Central memory CD8-positive, alpha-beta T cell (primary cell): ENCODE measurements around the gene SHB.
"Not testable (repeated sequence)": the region's sequence is repeated elsewhere in the genome, so short reads cannot be mapped to it uniquely, and the experiment has no call there.

Source experiments
- ATAC-seq: fragments of 150-1000 bp; cut with Tn5 transposase; replicated peaks from 2 replicates; pipeline ENCODE4 v1.10.0; 2022; ENCODE audit warnings: mild to moderate bottlenecking, moderate FRiP score, moderate number of reproducible peaks; ENCODE audit not compliant: poor library complexity, severe bottlenecking; ENCODE audit errors: extremely low read depth
- DNase-seq, 2 donors: peaks; one replicate each; pipeline ENCODE4 v3.0.0; 2021; ENCODE audit warnings: low spot score in 2 of 2
- H3K27ac Mint-ChIP-seq: one replicate; pipeline ENCODE4 v1.8.0; 2022; ENCODE audit warnings: low read depth, mild to moderate bottlenecking, moderate library complexity, mixed read lengths
- H3K27me3 Mint-ChIP-seq: one replicate; pipeline ENCODE4 v1.8.0; 2022; ENCODE audit warnings: mixed read lengths
- H3K36me3 Mint-ChIP-seq: one replicate; pipeline ENCODE4 v1.8.0; 2022; ENCODE audit warnings: mild to moderate bottlenecking, moderate library complexity, mixed read lengths; ENCODE audit not compliant: insufficient read depth
- H3K4me1 Mint-ChIP-seq: one replicate; pipeline ENCODE4 v1.8.0; 2022; ENCODE audit warnings: mixed read lengths
- H3K4me3 Mint-ChIP-seq: one replicate; pipeline ENCODE4 v1.8.0; 2022; ENCODE audit warnings: mild to moderate bottlenecking, moderate library complexity, mixed read lengths
- H3K9me3 Mint-ChIP-seq: one replicate; pipeline ENCODE4 v1.8.0; 2022; ENCODE audit warnings: mixed read lengths

Gene SHB

GRCh38 chr9:37903647-37904444 is 165.2 kb downstream of the SHB start, which contains the start of gene SLC25A51:
Gene SLC25A51, minus strand, starts transcription at chr9:37904127. Its CDS starts 15,577 bp downstream, at chr9:37888550.
- Mint-ChIP-seq H3K27ac (peak within 1 kb of the TSS; percentile 92), H3K9me3 (no peaks in the 10 kb centered on the region), H3K4me1 (peaks cover 13% of the 10 kb centered on the region), H3K27me3 (no peaks in the 10 kb centered on the region), H3K4me3 (peak within 1 kb of the TSS; percentile 91), H3K36me3 (peaks cover 11% of the 10 kb centered on the region)
- DNase-seq (peak; percentile 94 to 98), ATAC-seq (peak; percentile 78)

- Mint-ChIP-seq H3K27ac (no peak overlapping the region), H3K4me1 (peaks cover 13% of the 10 kb centered on the region), H3K4me3 (peak overlapping the region; percentile 91), H3K36me3 (peaks cover 14% of the 10 kb centered on the region), H3K27me3 (no peaks in the 10 kb centered on the region), H3K9me3 (no peaks in the 10 kb centered on the region)
- ATAC-seq, result peak; percentile 8
- no peak for DNase-seq
These were observed 166.0 kb downstream of the SHB start for GRCh38 chr9:37902796-37903646.

- no peak overlapping the region for H3K4me3 Mint-ChIP-seq
- H3K27ac Mint-ChIP-seq, result no peak overlapping the region
- ATAC-seq (no peak), DNase-seq (no peak)
- peaks cover 13% of the 10 kb centered on the region for H3K4me1 Mint-ChIP-seq
- H3K9me3 Mint-ChIP-seq, result no peaks in the 10 kb centered on the region
- H3K27me3 Mint-ChIP-seq, result no peaks in the 10 kb centered on the region
- peaks cover 21% of the 10 kb centered on the region for H3K36me3 Mint-ChIP-seq
These were observed 166.9 kb downstream of the SHB start for GRCh38 chr9:37902131-37902530.

GRCh38 chr9:37899041-37899440 is 170.0 kb downstream of the SHB start:
- H3K4me1 Mint-ChIP-seq, result peaks cover 7% of the 10 kb centered on the region
- H3K27ac Mint-ChIP-seq, result no peak overlapping the region
- DNase-seq, result no peak
- no peaks in the 10 kb centered on the region for H3K9me3 Mint-ChIP-seq
- no peak for ATAC-seq
- no peak overlapping the region for H3K4me3 Mint-ChIP-seq
- peaks cover 40% of the 10 kb centered on the region for H3K36me3 Mint-ChIP-seq
- H3K27me3 Mint-ChIP-seq, result no peaks in the 10 kb centered on the region

GRCh38 chr9:37897665-37898064 is 171.4 kb downstream of the SHB start:
- no peak for ATAC-seq
- H3K27me3 Mint-ChIP-seq, result no peaks in the 10 kb centered on the region
- no peaks in the 10 kb centered on the region for H3K9me3 Mint-ChIP-seq
- no peak overlapping the region for H3K27ac Mint-ChIP-seq
- H3K4me1 Mint-ChIP-seq, result peaks cover under 1% of the 10 kb centered on the region
- DNase-seq, result no peak
- peaks cover 47% of the 10 kb centered on the region for H3K36me3 Mint-ChIP-seq
- H3K4me3 Mint-ChIP-seq, result no peak overlapping the region

GRCh38 chr9:37892063-37892462 is 177.0 kb downstream of the SHB start:
- Mint-ChIP-seq H3K9me3 (no peaks in the 10 kb centered on the region), H3K4me1 (peaks cover 16% of the 10 kb centered on the region), H3K36me3 (peaks cover 46% of the 10 kb centered on the region), H3K4me3 (no peak overlapping the region), H3K27me3 (no peaks in the 10 kb centered on the region), H3K27ac (peak overlapping the region; percentile 16)
- no peak for ATAC-seq
- no peak for DNase-seq

- not testable (repeated sequence) for H3K9me3 Mint-ChIP-seq, H3K27ac Mint-ChIP-seq, DNase-seq, ATAC-seq, H3K4me3 Mint-ChIP-seq, H3K27me3 Mint-ChIP-seq
- peaks cover 44% of the 10 kb centered on the region for H3K36me3 Mint-ChIP-seq
- peaks cover 16% of the 10 kb centered on the region for H3K4me1 Mint-ChIP-seq
These were observed 178.0 kb downstream of the SHB start for GRCh38 chr9:37891042-37891441.

GRCh38 chr9:37889536-37889935 is 179.5 kb downstream of the SHB start:
- Mint-ChIP-seq H3K36me3 (peaks cover 29% of the 10 kb centered on the region), H3K27ac (no peak overlapping the region), H3K4me1 (peaks cover 16% of the 10 kb centered on the region), H3K4me3 (no peak overlapping the region), H3K9me3 (no peaks in the 10 kb centered on the region), H3K27me3 (no peaks in the 10 kb centered on the region)
- DNase-seq (no peak), ATAC-seq (no peak)

GRCh38 chr9:37887977-37888583 is 180.9 kb downstream of the SHB start:
- peaks cover 16% of the 10 kb centered on the region for H3K4me1 Mint-ChIP-seq
- not testable (repeated sequence) for H3K27ac Mint-ChIP-seq, H3K9me3 Mint-ChIP-seq, DNase-seq, H3K27me3 Mint-ChIP-seq, H3K4me3 Mint-ChIP-seq, ATAC-seq
- H3K36me3 Mint-ChIP-seq, result peaks cover 22% of the 10 kb centered on the region

GRCh38 chr9:37880916-37881479 is 188.0 kb downstream of the SHB start:
- DNase-seq (no peak), ATAC-seq (no peak)
- H3K9me3 Mint-ChIP-seq, result no peaks in the 10 kb centered on the region
- peaks cover 6% of the 10 kb centered on the region for H3K4me1 Mint-ChIP-seq
- no peak overlapping the region for H3K27ac Mint-ChIP-seq
- no peaks in the 10 kb centered on the region for H3K27me3 Mint-ChIP-seq
- no peak overlapping the region for H3K4me3 Mint-ChIP-seq
- H3K36me3 Mint-ChIP-seq, result peaks cover 11% of the 10 kb centered on the region

- H3K4me1 Mint-ChIP-seq, result peaks cover 6% of the 10 kb centered on the region
- H3K27ac Mint-ChIP-seq, result no peak overlapping the region
- ATAC-seq (no peak), DNase-seq (no peak)
- H3K36me3 Mint-ChIP-seq, result peaks cover 11% of the 10 kb centered on the region
- no peaks in the 10 kb centered on the region for H3K27me3 Mint-ChIP-seq
- H3K4me3 Mint-ChIP-seq, result no peak overlapping the region
- no peaks in the 10 kb centered on the region for H3K9me3 Mint-ChIP-seq
These were observed 192.7 kb downstream of the SHB start for GRCh38 chr9:37876376-37876775.

GRCh38 chr9:37873955-37874354 is 195.1 kb downstream of the SHB start:
- Mint-ChIP-seq H3K27ac (no peak overlapping the region), H3K9me3 (no peaks in the 10 kb centered on the region), H3K36me3 (peaks cover 3% of the 10 kb centered on the region), H3K4me1 (no peaks in the 10 kb centered on the region), H3K27me3 (no peaks in the 10 kb centered on the region), H3K4me3 (no peak overlapping the region)
- DNase-seq (no peak), ATAC-seq (no peak)
